Stomach (tissue), 9 donors: ENCODE results near the gene SLC1A2. TPM values are rescaled to one million over a fixed set of nuclear protein-coding genes. Genes with fewer than 3 reads are reported as not detected.

Source experiments
- DNase-seq, 2 donors: peaks; one replicate each; pipeline versions ENCODE4 v3.0.0 to v3.0.0-alpha.2; 2013 to 2019
- H3K27ac ChIP-seq, 5 donors: fragments of 200-600 bp in 4 of 5; sonication (generic) in 4 of 5; one replicate each; pipeline ENCODE4 v1.5.1; 2013 to 2019; ENCODE audit warnings: mild to moderate bottlenecking in 1 of 5, moderate library complexity in 1 of 5
- H3K27me3 ChIP-seq, 3 donors: fragments of 200-600 bp; sonication (generic); one replicate each; pipeline ENCODE4 v1.5.1; 2017 to 2019; ENCODE audit warnings: mixed run types in 1 of 3
- H3K36me3 ChIP-seq, 4 donors: fragments of 200-600 bp; sonication (generic); 1 replicate in 3 of 4; 2 replicates in 1 of 4; pipeline ENCODE4 v1.5.1; 2016 to 2019
- H3K4me1 ChIP-seq, 4 donors: fragments of 200-600 bp; sonication (generic); one replicate each; pipeline ENCODE4 v1.5.1; 2016 to 2019
- H3K4me3 ChIP-seq, 4 donors: fragments of 200-600 bp; sonication (generic) in 3 of 4; one replicate each; pipeline ENCODE4 v1.5.1; 2016 to 2019; ENCODE audit warnings: mild to moderate bottlenecking in 1 of 4
- H3K9me3 ChIP-seq, 4 donors: fragments of 200-600 bp; sonication (generic); one replicate each; pipeline ENCODE4 v1.5.1; 2016 to 2019
- EP300 ChIP-seq: sonication (generic); formaldehyde crosslinking; IDR thresholded peaks from one replicate; pipeline ENCODE4 v1.6.1; 2017; ENCODE audit warnings: antibody characterized with exemption
- POLR2A ChIP-seq, 4 donors: fragments of 450-650 bp; IDR thresholded peaks; one replicate each; pipeline ENCODE4 v1.6.1; 2016; ENCODE audit warnings: antibody characterized with exemption in 4 of 4, control low read depth in 2 of 4, mild to moderate bottlenecking in 1 of 4, moderate library complexity in 1 of 4
- POLR2AphosphoS5 ChIP-seq, 3 donors: sonication (generic); formaldehyde crosslinking; IDR thresholded peaks; one replicate each; pipeline ENCODE4 v1.6.1; 2016; ENCODE audit warnings: antibody characterized with exemption in 3 of 3
- WGBS, 5 donors: extraction: QIAGEN DNeasy Blood & Tissue Kit in 3 of 5; methylation state at CpG; one replicate each; pipeline versions ENCODE4 v1.1.5 to v1.1.7; 2013 to 2018; 5-methylcytosine and 5-hydroxymethylcytosine counted together
- intact Hi-C: fragments of 100-400 bp; cut with DNase I; formaldehyde crosslinking; loops from one replicate; pipeline ENCODE4 v1.15.1; 2023; ENCODE audit warnings: low total_unique reads
- polyA plus RNA-seq, 3 donors: library from polyadenylated mRNA; stranded (reverse); fragments of 200-250 nt; gene quantifications; one replicate each; pipeline ENCODE4 v1.2.3, GENCODE V29; 2013
- total RNA-seq, 5 donors: library from RNA; depleted of rRNA; stranded (reverse); fragments of >200 nt; gene quantifications; one replicate each; pipeline versions ENCODE4 v1.1.0 to v1.2.3, GENCODE V29; 2014 to 2016
- TF ChIP-seq, protein P1 (sequence below), 7 experiments: fragments of 450-650 bp in 4 of 7; fragments of 200-600 bp in 3 of 7; sonication (generic) in 3 of 7; IDR thresholded peaks; one replicate each; pipeline ENCODE4 v1.5.1; 2016 to 2019; ENCODE audit warnings: antibody characterized with exemption in 7 of 7, control low read depth in 2 of 7, mild to moderate bottlenecking in 1 of 7
- donor health status: healthy with polysubstance abuse.
- donor health status: Bipolar disorder and iron deficiency.
- donor health status: healthy.

Gene SLC1A2
- total and polyA plus RNA-seq, 8 donors, result 1.3 to 13.4 (median 3.2) TPM; not detected in 1

DNA sequence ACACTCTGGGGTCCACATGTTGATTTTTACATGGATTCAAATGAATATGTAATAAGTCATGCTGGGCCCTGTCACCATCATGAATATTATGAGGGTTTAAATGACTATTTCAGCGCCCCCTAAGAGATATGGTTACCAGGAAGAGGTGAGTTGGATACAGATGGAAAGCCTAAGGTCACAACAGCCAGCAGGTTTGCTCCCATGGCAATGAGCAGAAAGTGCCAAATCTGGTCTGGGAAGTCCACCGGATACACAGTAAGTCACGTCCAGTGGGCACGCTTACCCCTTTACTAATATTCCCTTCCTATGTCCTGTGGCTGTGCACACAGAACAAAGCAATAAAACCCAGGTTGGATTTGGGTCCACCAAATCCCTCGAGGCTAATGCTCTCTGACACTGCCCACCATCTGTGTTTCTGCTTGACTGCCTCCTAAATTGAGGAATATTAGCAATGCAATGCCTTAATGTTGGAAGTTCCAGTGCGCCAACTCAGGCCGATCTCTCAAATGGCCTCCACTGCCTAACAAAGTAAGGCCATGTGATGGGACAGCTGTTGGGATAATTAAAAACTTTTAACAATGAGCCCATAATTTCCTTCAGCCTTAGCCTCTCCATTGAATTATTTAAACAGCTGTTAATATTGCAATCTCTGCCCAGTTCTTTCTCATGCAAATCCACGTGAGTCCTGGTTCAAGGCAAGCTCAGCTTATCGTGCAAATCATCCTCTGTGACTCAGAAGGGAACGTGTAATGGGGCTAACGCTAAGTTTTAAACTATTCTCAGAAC lies 97.6 kb downstream of the SLC1A2 start:
- no peaks in the 10 kb centered on the region for H3K9me3 ChIP-seq
- DNase-seq, result no peak
- no peaks in the 10 kb centered on the region for H3K36me3 ChIP-seq
- 49 to 72% (median 70%) methylated on average over 11 of the region's 11 CpGs for WGBS, 5 donors
- H3K27ac ChIP-seq, result peak overlapping the region in 4 of 5 donors; percentile 14 to 48 (median 37)
- no peak overlapping the region for H3K4me3 ChIP-seq
- no peak for TF ChIP-seq EP300
- no peak for TF ChIP-seq POLR2AphosphoS5 (IDR thresholded peaks at IDR 0.05)
- TF ChIP-seq POLR2A (IDR thresholded peaks at IDR 0.05), result no peak
- TF ChIP-seq, protein P1, sequence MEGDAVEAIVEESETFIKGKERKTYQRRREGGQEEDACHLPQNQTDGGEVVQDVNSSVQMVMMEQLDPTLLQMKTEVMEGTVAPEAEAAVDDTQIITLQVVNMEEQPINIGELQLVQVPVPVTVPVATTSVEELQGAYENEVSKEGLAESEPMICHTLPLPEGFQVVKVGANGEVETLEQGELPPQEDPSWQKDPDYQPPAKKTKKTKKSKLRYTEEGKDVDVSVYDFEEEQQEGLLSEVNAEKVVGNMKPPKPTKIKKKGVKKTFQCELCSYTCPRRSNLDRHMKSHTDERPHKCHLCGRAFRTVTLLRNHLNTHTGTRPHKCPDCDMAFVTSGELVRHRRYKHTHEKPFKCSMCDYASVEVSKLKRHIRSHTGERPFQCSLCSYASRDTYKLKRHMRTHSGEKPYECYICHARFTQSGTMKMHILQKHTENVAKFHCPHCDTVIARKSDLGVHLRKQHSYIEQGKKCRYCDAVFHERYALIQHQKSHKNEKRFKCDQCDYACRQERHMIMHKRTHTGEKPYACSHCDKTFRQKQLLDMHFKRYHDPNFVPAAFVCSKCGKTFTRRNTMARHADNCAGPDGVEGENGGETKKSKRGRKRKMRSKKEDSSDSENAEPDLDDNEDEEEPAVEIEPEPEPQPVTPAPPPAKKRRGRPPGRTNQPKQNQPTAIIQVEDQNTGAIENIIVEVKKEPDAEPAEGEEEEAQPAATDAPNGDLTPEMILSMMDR (IDR thresholded peaks at IDR 0.05), result no peak
- intact Hi-C loops, result no loop called here
- peaks cover 0 to 10% (median 0%) of the 10 kb centered on the region in 4 donors for H3K4me1 ChIP-seq
- H3K27me3 ChIP-seq, result no peaks in the 10 kb centered on the region

DNA sequence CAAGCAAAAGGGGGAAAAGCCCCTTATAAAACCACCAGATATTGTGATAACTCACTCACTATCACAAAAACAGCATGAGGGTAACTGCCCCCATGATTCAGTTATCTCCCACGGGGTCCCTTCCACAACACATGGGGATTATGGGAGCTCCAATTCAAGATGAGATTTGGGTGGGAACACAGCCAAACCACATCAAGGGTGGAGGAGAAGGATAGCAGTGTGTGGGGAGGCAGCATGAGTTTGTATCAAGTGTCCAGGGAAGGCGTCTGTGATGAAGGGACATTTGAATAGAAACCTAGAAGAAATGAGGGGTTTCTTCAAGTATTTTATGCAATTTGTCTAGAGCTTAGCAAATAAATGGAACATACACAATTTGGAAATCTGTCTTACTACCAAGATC lies 98.2 kb downstream of the SLC1A2 start:
- H3K4me3 ChIP-seq, result no peak overlapping the region
- H3K27me3 ChIP-seq, result no peaks in the 10 kb centered on the region
- DNase-seq, result no peak
- WGBS, 5 donors, result 75 to 82% (median 79%) methylated on average over 2 of the region's 2 CpGs
- TF ChIP-seq POLR2AphosphoS5 (IDR thresholded peaks at IDR 0.05) (no peak), POLR2A (IDR thresholded peaks at IDR 0.05) (no peak), EP300 (no peak)
- TF ChIP-seq, protein P1 (IDR thresholded peaks at IDR 0.05), result no peak
- no peaks in the 10 kb centered on the region for H3K9me3 ChIP-seq
- peak overlapping the region in 1 of 5 donors; percentile 48 for H3K27ac ChIP-seq
- no peaks in the 10 kb centered on the region for H3K36me3 ChIP-seq
- intact Hi-C loops, result no loop called here
- peaks cover 0 to 10% (median 0%) of the 10 kb centered on the region in 4 donors for H3K4me1 ChIP-seq

DNA sequence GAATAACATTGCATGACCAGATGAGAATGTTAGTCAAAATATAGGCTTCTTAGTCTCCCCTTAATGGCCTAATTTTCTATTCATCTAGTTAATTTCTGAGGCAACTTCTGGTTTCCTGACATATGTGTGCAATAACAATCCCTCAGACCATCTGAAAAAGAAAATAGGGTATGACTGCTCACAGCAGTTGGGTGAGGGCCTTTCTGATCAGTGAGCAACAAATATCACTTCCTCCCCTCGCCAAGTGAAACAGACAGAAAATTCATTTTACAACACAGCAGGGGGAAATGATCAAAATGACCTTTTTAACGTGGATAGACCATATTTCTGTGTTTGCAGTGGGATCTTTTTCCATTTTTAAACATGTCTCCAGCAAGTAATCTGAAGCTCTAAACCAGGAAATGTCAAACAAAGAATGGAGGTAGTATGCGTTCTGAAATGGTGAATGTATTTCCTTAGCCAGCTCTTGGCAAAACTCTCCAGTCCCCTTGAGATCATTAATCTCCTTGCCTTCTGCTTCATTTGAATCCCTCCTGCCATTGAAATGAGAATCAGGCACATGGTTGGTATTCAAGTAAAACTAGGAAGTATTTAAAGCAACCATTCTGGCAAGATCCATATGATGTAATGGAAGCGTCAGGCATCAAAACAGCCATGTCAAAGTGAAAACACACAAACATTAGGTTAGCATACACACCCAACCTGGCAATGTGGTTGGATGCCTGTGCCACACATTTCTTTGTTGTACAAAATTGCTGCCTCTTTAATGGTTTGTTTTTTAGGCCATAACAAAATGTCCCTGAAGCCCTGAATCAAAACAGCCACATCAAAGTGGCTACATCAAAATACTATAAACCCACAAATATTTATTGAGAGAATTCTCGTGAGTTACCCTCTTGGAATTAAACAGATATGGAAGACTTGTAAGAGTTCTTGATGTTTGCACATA lies 100.1 kb downstream of the SLC1A2 start:
- DNase-seq, result no peak
- peak overlapping the region in 1 of 5 donors; percentile 13 for H3K27ac ChIP-seq
- H3K27me3 ChIP-seq, result no peaks in the 10 kb centered on the region
- H3K36me3 ChIP-seq, result no peaks in the 10 kb centered on the region
- H3K4me3 ChIP-seq, result no peak overlapping the region
- peaks cover 0 to 10% (median 0%) of the 10 kb centered on the region in 4 donors for H3K4me1 ChIP-seq
- 56 to 63% (median 58%) methylated on average over 5 of the region's 5 CpGs for WGBS, 5 donors
- no peaks in the 10 kb centered on the region for H3K9me3 ChIP-seq
- TF ChIP-seq EP300 (no peak), POLR2AphosphoS5 (IDR thresholded peaks at IDR 0.05) (no peak), POLR2A (IDR thresholded peaks at IDR 0.05) (no peak)
- TF ChIP-seq, protein P1 (IDR thresholded peaks at IDR 0.05), result no peak
- intact Hi-C loops, result no loop called here

DNA sequence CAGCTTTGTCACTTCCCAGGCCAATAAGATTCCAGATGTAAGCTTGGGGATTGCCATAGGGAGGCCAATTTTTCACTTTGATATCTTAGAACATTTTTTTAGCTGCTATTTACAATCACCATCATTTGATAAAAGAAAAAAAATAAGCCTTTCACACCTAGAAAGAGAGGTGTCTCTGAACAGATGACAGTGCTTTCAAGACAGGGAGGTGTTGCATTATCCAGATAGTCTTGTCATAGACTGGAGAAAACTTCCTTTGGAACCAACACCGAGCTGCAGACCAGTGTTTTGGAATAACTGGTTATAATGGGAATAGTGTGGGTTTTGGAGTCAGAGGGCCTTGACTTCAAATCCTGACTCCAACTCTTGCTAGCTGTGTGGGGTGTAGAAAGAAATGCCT lies 101.0 kb downstream of the SLC1A2 start:
- intact Hi-C loops, result no loop called here
- Histone ChIP-seq H3K27me3 (no peaks in the 10 kb centered on the region), H3K9me3 (no peaks in the 10 kb centered on the region), H3K27ac (no peak overlapping the region), H3K4me3 (no peak overlapping the region), H3K4me1 (peaks cover 0 to 10% (median 0%) of the 10 kb centered on the region in 4 donors), H3K36me3 (no peaks in the 10 kb centered on the region)
- 84 to 98% (median 91%) methylated on average over 1 of the region's 1 CpG for WGBS, 5 donors
- TF ChIP-seq EP300 (no peak), POLR2A (IDR thresholded peaks at IDR 0.05) (no peak), POLR2AphosphoS5 (IDR thresholded peaks at IDR 0.05) (no peak)
- TF ChIP-seq, protein P1 (IDR thresholded peaks at IDR 0.05), result no peak
- no peak for DNase-seq
